IMR-90 (cell line): ENCODE measurements around the gene RMC1. TPM values are rescaled to one million over a fixed set of nuclear protein-coding genes. Genes with fewer than 3 reads are reported as not detected.

Source experiments
- ATAC-seq: fragments of 200-7000 bp; cut with Tn5 transposase; 2 replicates; pipeline ENCODE4 v1.9.1; 2020; ENCODE audit warnings: low read depth, mild to moderate bottlenecking, moderate library complexity
- BruUV-seq: library from RNA; stranded (reverse); fragments of 400-500 nt; replicated peaks from 2 replicates; lab custom pipeline; 2021; lab: Mats Ljungman, UMichigan
- CTCF ChIA-PET: fragments of 300-600 bp; formaldehyde crosslinking; extraction: SDS; loops from one replicate; lab custom pipeline; 2021; ENCODE audit warnings: antibody characterized with exemption; lab: Yijun Ruan, JAX
- POLR2A ChIA-PET: fragments of 300-600 bp; sonication (Branson Sonifier 250); formaldehyde crosslinking; loops from one replicate; lab custom pipeline; 2022; ENCODE audit warnings: antibody characterized with exemption; ENCODE audit not compliant: unreplicated experiment; lab: Charles Lee
- DNase-seq: peaks from one replicate; pipeline ENCODE4 v3.0.0; 2013
- H2AFZ ChIP-seq: replicated peaks from 2 replicates; pipeline ENCODE3; 2013; ENCODE audit warnings: low read length, mild to moderate bottlenecking; ENCODE audit not compliant: poor library complexity
- H2AK5ac ChIP-seq: 2 replicates; pipeline ENCODE4 v1.6.1; 2013; ENCODE audit warnings: low read depth, low read length, inconsistent platforms
- H2AK9ac ChIP-seq: replicated peaks from 2 replicates; pipeline ENCODE3; 2013; ENCODE audit warnings: mild to moderate bottlenecking, low read depth, low read length, moderate library complexity; ENCODE audit not compliant: poor library complexity
- H2BK120ac ChIP-seq: 2 replicates; pipeline ENCODE4 v1.6.1; 2013; ENCODE audit warnings: low read depth, low read length, inconsistent platforms
- H2BK15ac ChIP-seq: 3 replicates; pipeline ENCODE4 v1.6.1; 2013; ENCODE audit warnings: low read depth, low read length, inconsistent platforms
- H2BK20ac ChIP-seq: 2 replicates; pipeline ENCODE4 v1.6.1; 2013; ENCODE audit warnings: low read depth, mild to moderate bottlenecking, inconsistent platforms, low read length, moderate library complexity
- H2BK5ac ChIP-seq: 2 replicates; pipeline ENCODE4 v1.6.1; 2013; ENCODE audit warnings: mild to moderate bottlenecking, low read depth, low read length, inconsistent platforms; ENCODE audit not compliant: poor library complexity, severe bottlenecking
- H3K14ac ChIP-seq: replicated peaks from 2 replicates; pipeline ENCODE4 v1.6.1; 2013; ENCODE audit warnings: low read depth, low read length, inconsistent platforms
- H3K18ac ChIP-seq: 2 replicates; pipeline ENCODE4 v1.6.1; 2013; ENCODE audit warnings: low read depth, low read length, control low read depth
- H3K23ac ChIP-seq: 2 replicates; pipeline ENCODE4 v1.6.1; 2013; ENCODE audit warnings: low read depth, low read length, inconsistent platforms
- H3K27ac ChIP-seq: 2 replicates; pipeline ENCODE4 v1.5.1; 2013; ENCODE audit warnings: mild to moderate bottlenecking, control low read depth, low read length; ENCODE audit not compliant: insufficient read depth
- H3K27me3 ChIP-seq: 2 replicates; pipeline ENCODE4 v1.6.1; 2013; ENCODE audit warnings: low read length; ENCODE audit not compliant: control insufficient read depth, insufficient read depth
- H3K36me3 ChIP-seq: 2 replicates; pipeline ENCODE4 v1.6.1; 2013; ENCODE audit warnings: low read length, mixed read lengths; ENCODE audit not compliant: control insufficient read depth, insufficient read depth
- H3K4ac ChIP-seq: 2 replicates; pipeline ENCODE4 v1.6.1; 2013; ENCODE audit warnings: low read depth, low read length, inconsistent platforms
- H3K4me1 ChIP-seq: 2 replicates; pipeline ENCODE4 v1.6.1; 2013; ENCODE audit warnings: low read length, mixed read lengths; ENCODE audit not compliant: control insufficient read depth, insufficient read depth
- H3K4me2 ChIP-seq: 2 replicates; pipeline ENCODE4 v1.6.1; 2013; ENCODE audit warnings: low read depth, mild to moderate bottlenecking, control low read depth, low read length, moderate library complexity
- H3K4me3 ChIP-seq: 2 replicates; pipeline ENCODE4 v1.5.1; 2013; ENCODE audit warnings: low read depth, mild to moderate bottlenecking, control low read depth, low read length, moderate library complexity; ENCODE audit not compliant: insufficient read depth
- H3K56ac ChIP-seq: 2 replicates; pipeline ENCODE4 v1.6.1; 2013; ENCODE audit warnings: low read length, inconsistent platforms; ENCODE audit not compliant: insufficient read depth; ENCODE audit errors: extremely low read depth
- H3K79me1 ChIP-seq, 2 experiments: 2 replicates each; pipeline ENCODE4 v1.6.1; 2013; ENCODE audit warnings: low read length in 2 of 2, inconsistent platforms in 1 of 2, low read depth in 1 of 2
- H3K9ac ChIP-seq: 2 replicates; pipeline ENCODE4 v1.6.1; 2013; ENCODE audit warnings: low read depth, low read length, control low read depth
- H3K9me1 ChIP-seq: 2 replicates; pipeline ENCODE4 v1.6.1; 2013; ENCODE audit warnings: low read length, inconsistent platforms; ENCODE audit not compliant: insufficient read depth
- H3K9me3 ChIP-seq: 2 replicates; pipeline ENCODE4 v1.6.1; 2013; ENCODE audit warnings: low read length; ENCODE audit not compliant: control insufficient read depth, insufficient read depth
- H4K20me1 ChIP-seq: 2 replicates; pipeline ENCODE4 v1.6.1; 2013; ENCODE audit warnings: low read length, inconsistent platforms; ENCODE audit not compliant: insufficient read depth
- H4K5ac ChIP-seq: 2 replicates; pipeline ENCODE4 v1.6.1; 2013; ENCODE audit warnings: mild to moderate bottlenecking, low read depth, low read length, control low read depth
- H4K8ac ChIP-seq, 2 experiments: 2 replicates each; pipeline ENCODE4 v1.6.1; 2013; ENCODE audit warnings: low read depth in 2 of 2, low read length in 2 of 2, control low read depth in 1 of 2, inconsistent platforms in 1 of 2
- H4K91ac ChIP-seq: 2 replicates; pipeline ENCODE4 v1.6.1; 2013; ENCODE audit warnings: low read depth, low read length, inconsistent platforms; ENCODE audit not compliant: insufficient read depth
- CEBPB ChIP-seq: IDR thresholded peaks from 2 replicates; pipeline ENCODE4 v1.6.1; 2012; ENCODE audit warnings: low read depth, low read length, improper control_type of control experiment
- FOS ChIP-seq: fragments of 150-350 bp; IDR thresholded peaks from 2 replicates; pipeline ENCODE4 v1.6.1; 2016; ENCODE audit warnings: low read depth, low read length
- MAZ ChIP-seq: IDR thresholded peaks from 2 replicates; pipeline ENCODE4 v1.6.1; 2012; ENCODE audit warnings: low read depth, mild to moderate bottlenecking, low read length, improper control_type of control experiment, moderate library complexity, borderline replicate concordance
- RAD21 ChIP-seq: IDR thresholded peaks from 2 replicates; pipeline ENCODE4 v1.6.1; 2012; ENCODE audit warnings: low read length, improper control_type of control experiment
- RCOR1 ChIP-seq: IDR thresholded peaks from 2 replicates; pipeline ENCODE4 v1.6.1; 2012; ENCODE audit warnings: mild to moderate bottlenecking, low read length, improper control_type of control experiment; ENCODE audit not compliant: insufficient replicate concordance
- RFX5 ChIP-seq: IDR thresholded peaks from 2 replicates; pipeline ENCODE4 v1.8.0; 2012; ENCODE audit warnings: low read depth, mild to moderate bottlenecking, low read length, moderate library complexity
- SMC3 ChIP-seq: fragments of 150-350 bp; IDR thresholded peaks from 2 replicates; pipeline ENCODE4 v1.6.1; 2016; ENCODE audit warnings: low read depth, mild to moderate bottlenecking, antibody characterized with exemption, low read length, moderate library complexity
- WGBS, 2 experiments: methylation state at CpG; one replicate each; pipeline versions ENCODE4 v1.1.5 to v1.1.7; 2013; ENCODE audit warnings: missing lambda C conversion rate in 2 of 2; ENCODE audit not compliant: insufficient read length in 1 of 2; ENCODE audit errors: extremely low coverage in 2 of 2; 5-methylcytosine and 5-hydroxymethylcytosine counted together
- dilution Hi-C: fragments of 300-500 bp; cut with HindIII; formaldehyde crosslinking; loops from one replicate; pipeline ENCODE4 v1.14.3; 2018; ENCODE audit warnings: low sequenced_read_pairs; ENCODE audit not compliant: unreplicated experiment
- in situ Hi-C: fragments of 300-500 bp; cut with MboI; formaldehyde crosslinking; loops from 3 replicates; pipeline ENCODE4 v1.14.3; 2019; ENCODE audit warnings: low sequenced_read_pairs, inconsistent platforms, mixed read lengths
- intact Hi-C: fragments of 100-400 bp; cut with micrococcal nuclease; formaldehyde crosslinking; loops from 2 replicates; pipeline ENCODE4 v1.10.0; 2022
- polyA plus RNA-seq, 3 experiments: library from polyadenylated mRNA; depleted of rRNA; stranded (reverse); fragments of >200 nt; gene quantifications; 2 replicates each; pipeline ENCODE4 v1.2.3, GENCODE V29; 2012; ENCODE audit warnings: low replicate concordance in 1 of 3
- total RNA-seq: library from RNA; depleted of rRNA; stranded (reverse); fragments of >200 nt; gene quantifications from 2 replicates; pipeline ENCODE4 v1.2.3, GENCODE V29; 2012
- TF ChIP-seq, protein P1 (sequence below): fragments of 150-350 bp; IDR thresholded peaks from 2 replicates; pipeline ENCODE4 v1.6.1; 2017; ENCODE audit warnings: mild to moderate bottlenecking, antibody characterized with exemption, low read length, low read depth
- TF ChIP-seq, protein P2 (sequence below): fragments of 150-350 bp; IDR thresholded peaks from 2 replicates; pipeline ENCODE4 v1.6.1; 2016; ENCODE audit warnings: low read depth, mild to moderate bottlenecking, low read length, moderate library complexity, borderline replicate concordance
- TF ChIP-seq, protein P3 (sequence below): conservative IDR thresholded peaks from 2 replicates; pipeline ENCODE4 v1.5.1; 2012; ENCODE audit warnings: mild to moderate bottlenecking, low read depth, low read length, improper control_type of control experiment

RMC1 gene
- total and polyA plus RNA-seq, 2 of the 4 experiments (the other 2 are of a cell fraction) = 14.2 to 18.0 TPM

DNA sequence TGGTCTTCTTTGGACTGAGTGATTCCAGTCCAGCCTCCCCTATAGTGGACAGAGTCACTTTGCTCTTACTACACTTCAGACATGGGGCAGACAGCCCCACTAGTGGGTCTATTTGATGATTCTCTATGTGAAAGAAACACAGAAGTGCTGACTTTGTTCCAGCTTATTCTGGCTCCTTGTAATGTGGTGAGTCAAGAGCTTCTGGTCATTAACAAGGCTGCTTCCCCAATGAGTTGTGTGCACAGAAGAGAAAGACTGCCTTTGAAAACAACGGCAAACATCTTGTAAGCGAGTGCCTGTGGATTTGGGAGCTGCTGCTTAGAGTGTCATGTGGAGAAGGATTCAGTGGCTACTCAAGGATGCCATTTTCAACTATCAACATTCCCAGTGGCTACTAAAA lies 39.1 kb downstream of the RMC1 start:
- Histone ChIP-seq H3K56ac (no peak overlapping the region), H2AK9ac (no peak overlapping the region), H4K5ac (no peak overlapping the region), H3K36me3 (peaks cover 58% of the 10 kb centered on the region), H3K4me3 (no peak overlapping the region), H3K4me1 (no peaks in the 10 kb centered on the region), H3K18ac (no peak overlapping the region), H4K8ac (no peak overlapping the region), H3K27ac (no peak overlapping the region), H3K9me1 (peaks cover 7% of the 10 kb centered on the region; the same call in 1 of the 2 replicates), H3K23ac (no peak overlapping the region), H2AFZ (no peak overlapping the region), H3K9me3 (no peaks in the 10 kb centered on the region), H3K27me3 (no peaks in the 10 kb centered on the region), H4K20me1 (no peaks in the 10 kb centered on the region; the same call in 1 of the 2 replicates), H3K9ac (no peak overlapping the region), H3K79me1 (peaks cover 3 to 4% of the 10 kb centered on the region in 2 experiments; a peak in 1 of 4 replicates), H2BK15ac (no peak overlapping the region), H3K4me2 (no peak overlapping the region), H2BK20ac (no peak overlapping the region), H4K91ac (no peak overlapping the region), H3K4ac (no peak overlapping the region), H2BK5ac (no peak overlapping the region), H2BK120ac (no peak overlapping the region), H2AK5ac (no peak overlapping the region), H3K14ac (no peak overlapping the region)
- CTCF ChIA-PET = no interaction called here
- BruUV-seq = no TSS peak
- dilution Hi-C loops (no loop called here), intact Hi-C loops (no loop called here), in situ Hi-C loops (no loop called here)
- DNase-seq (peak; percentile 37), ATAC-seq (no peak)
- POLR2A ChIA-PET = no interaction called here
- no CpG with 5 or more reads among the region's 2 CpGs for WGBS, 2 experiments
- TF ChIP-seq RAD21 = no peak
- TF ChIP-seq MAZ = no peak
- TF ChIP-seq, protein P1, sequence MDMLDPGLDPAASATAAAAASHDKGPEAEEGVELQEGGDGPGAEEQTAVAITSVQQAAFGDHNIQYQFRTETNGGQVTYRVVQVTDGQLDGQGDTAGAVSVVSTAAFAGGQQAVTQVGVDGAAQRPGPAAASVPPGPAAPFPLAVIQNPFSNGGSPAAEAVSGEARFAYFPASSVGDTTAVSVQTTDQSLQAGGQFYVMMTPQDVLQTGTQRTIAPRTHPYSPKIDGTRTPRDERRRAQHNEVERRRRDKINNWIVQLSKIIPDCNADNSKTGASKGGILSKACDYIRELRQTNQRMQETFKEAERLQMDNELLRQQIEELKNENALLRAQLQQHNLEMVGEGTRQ = no peak
- TF ChIP-seq CEBPB = no peak
- TF ChIP-seq SMC3 = no peak
- TF ChIP-seq, protein P2, sequence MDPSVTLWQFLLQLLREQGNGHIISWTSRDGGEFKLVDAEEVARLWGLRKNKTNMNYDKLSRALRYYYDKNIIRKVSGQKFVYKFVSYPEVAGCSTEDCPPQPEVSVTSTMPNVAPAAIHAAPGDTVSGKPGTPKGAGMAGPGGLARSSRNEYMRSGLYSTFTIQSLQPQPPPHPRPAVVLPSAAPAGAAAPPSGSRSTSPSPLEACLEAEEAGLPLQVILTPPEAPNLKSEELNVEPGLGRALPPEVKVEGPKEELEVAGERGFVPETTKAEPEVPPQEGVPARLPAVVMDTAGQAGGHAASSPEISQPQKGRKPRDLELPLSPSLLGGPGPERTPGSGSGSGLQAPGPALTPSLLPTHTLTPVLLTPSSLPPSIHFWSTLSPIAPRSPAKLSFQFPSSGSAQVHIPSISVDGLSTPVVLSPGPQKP = no peak
- TF ChIP-seq RFX5 = no peak
- TF ChIP-seq, protein P3, sequence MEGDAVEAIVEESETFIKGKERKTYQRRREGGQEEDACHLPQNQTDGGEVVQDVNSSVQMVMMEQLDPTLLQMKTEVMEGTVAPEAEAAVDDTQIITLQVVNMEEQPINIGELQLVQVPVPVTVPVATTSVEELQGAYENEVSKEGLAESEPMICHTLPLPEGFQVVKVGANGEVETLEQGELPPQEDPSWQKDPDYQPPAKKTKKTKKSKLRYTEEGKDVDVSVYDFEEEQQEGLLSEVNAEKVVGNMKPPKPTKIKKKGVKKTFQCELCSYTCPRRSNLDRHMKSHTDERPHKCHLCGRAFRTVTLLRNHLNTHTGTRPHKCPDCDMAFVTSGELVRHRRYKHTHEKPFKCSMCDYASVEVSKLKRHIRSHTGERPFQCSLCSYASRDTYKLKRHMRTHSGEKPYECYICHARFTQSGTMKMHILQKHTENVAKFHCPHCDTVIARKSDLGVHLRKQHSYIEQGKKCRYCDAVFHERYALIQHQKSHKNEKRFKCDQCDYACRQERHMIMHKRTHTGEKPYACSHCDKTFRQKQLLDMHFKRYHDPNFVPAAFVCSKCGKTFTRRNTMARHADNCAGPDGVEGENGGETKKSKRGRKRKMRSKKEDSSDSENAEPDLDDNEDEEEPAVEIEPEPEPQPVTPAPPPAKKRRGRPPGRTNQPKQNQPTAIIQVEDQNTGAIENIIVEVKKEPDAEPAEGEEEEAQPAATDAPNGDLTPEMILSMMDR = no peak
- no peak for TF ChIP-seq FOS
- TF ChIP-seq RCOR1 = no peak
